ENCODE data around the gene UBAC1.

Gene UBAC1

GRCh38 chr9:135937521-135938489 lies 23.4 kb downstream of the UBAC1 start:
- DNase-seq, result no peak

GRCh38 chr9:135933114-135933513 lies 28.1 kb downstream of the UBAC1 start:
- DNase-seq, result no peak

- no peak for DNase-seq
These were observed 28.5 kb downstream of the UBAC1 start for GRCh38 chr9:135932656-135933055.

DNA sequence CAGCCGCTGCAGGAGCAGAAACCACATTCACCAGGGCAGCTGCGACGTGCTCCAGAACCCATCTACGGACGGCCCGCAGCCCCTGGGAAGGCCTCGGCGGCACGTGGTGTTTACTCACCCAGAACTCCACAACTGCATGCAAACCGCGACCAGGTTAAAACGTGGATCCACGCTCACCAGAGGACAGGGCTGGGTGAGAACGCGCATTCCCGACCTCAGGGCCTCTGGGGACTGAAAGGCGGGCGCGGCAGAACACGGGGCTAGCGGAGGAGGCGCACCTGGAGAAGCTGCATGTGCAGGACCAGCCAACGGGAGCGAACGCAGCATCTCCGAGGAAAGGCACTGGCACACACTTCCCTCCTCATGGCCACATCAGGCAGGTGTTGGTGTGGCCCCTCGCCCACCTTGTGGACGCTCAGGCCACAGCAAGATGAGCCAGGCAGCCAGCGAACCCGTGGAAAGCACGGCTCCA lies 29.8 kb downstream of the UBAC1 start:
- no peak for DNase-seq

DNA sequence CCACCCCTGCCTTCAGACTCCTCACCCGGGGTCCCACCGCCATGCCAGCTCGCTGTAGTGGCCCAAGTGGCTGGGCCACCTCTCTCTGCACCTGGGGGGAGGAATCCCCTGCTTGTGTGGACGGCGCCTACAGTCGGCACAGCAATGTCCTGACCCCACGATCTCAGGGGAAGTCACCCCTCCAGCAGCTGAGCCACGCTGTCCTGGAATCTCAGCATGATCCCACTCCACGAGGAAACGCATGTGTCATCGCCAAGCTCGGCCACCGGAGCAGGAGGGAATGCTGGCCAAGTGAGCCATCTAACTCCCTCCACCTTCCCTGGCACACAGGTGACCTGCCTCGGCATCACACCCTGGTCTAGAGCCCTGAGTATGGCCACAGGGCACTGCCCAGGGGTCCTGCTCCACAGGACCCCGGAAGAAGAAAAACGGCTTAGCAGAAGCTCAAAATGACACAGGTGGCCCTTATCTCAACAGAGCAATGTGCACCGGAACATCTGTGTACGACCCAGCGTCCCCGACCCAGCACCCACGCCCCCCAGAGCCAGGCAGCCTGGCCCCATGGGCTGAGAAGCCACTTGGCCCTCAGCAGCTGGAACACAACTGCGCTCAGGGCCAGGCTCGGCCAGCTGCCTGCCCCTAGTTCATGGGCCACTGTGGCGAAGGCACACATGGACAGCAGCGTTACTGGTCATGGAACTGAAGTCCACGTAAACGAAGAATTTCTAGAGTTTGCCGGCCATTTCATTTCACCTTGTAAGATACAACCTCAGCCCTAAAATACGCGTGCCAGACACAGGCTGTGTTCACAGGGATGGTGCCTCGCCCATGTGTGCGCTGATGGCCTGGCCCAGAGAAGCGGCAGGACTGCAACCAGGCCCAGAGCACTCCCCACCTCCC lies 30.5 kb downstream of the UBAC1 start:
- DNase-seq, result no peak

DNA sequence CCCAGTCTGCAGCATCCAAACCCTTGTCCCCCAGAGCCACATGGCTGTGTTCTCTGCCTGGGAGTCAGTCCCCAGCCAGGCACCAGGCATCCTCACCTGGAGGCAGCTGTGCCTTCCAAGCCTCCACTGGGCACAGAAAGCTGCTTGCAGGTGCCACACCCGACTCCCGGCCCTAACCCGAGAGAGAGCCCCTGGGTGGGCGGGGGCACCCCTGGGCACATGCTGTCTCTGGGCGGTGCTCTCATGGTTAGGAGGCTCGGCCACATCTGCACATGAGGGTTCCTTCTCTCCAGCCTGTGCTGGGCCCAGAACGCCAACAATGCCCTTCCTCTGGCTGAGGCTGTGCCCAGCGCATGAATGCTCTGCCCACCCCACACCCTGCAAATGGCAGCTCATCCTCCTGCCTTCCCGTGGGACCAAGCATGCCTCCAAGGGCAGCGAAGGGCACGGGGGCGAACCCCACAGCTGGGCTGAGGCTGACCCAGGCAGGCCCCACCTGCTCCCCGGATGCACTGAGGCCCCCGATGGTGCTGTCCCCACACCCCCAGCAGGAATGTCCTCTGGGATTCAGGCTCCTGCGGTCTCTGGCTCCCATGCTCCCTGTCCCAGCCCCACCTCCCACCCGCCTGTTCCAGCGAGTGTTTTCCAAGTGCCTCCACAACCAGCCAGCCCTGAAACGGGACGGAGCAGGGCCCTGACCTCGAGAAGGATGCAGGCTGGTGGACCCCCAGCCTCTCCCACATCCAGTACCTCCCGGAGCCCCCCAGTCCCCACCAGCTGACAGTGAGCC lies 31.3 kb downstream of the UBAC1 start:
- DNase-seq, result no peak

GRCh38 chr9:135928731-135929655 lies 32.2 kb downstream of the UBAC1 start:
- no peak for DNase-seq

- DNase-seq, result no peak
These were observed 33.0 kb downstream of the UBAC1 start for GRCh38 chr9:135928074-135928730.

GRCh38 chr9:135927195-135928013 lies 33.8 kb downstream of the UBAC1 start:
- DNase-seq, result no peak

DNA sequence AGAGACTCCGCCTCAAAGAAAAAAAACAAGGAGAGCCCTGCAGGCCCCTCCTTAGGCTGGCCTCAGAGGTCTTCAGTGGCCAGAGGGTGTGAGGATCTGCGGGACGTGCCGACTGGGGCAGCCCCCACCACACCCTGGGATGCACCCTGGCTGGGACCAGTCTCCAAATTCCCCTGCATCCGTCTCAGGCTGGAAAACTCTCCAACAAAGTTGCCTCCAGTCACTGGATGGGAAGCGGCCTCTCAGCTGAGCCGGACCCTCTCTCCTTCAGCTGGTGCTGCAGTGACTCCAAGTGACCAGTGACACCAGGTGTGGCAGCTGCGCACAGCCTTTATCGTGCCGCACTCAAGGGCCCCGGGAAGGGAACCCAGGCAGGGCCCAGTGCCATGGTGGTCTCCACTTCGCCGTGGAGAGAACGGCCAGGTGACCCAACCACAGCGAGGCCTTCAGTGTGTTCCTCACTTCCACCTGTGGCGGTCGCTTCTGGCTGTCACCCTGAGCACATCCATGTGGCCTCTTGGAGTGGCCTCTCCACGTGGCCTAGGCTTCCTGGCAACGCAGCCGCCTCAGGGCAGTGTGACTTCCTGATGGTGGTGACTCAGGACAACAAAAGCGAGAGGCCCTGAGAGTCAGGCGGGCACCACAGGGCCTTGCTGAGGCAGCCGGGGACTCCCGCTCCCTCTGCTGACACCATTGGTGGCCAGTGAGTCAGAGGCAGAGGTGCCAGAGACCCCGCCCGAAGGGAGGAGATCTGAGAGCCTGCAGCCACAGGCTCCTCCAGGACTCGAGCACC lies 34.6 kb downstream of the UBAC1 start:
- no peak for DNase-seq

DNA sequence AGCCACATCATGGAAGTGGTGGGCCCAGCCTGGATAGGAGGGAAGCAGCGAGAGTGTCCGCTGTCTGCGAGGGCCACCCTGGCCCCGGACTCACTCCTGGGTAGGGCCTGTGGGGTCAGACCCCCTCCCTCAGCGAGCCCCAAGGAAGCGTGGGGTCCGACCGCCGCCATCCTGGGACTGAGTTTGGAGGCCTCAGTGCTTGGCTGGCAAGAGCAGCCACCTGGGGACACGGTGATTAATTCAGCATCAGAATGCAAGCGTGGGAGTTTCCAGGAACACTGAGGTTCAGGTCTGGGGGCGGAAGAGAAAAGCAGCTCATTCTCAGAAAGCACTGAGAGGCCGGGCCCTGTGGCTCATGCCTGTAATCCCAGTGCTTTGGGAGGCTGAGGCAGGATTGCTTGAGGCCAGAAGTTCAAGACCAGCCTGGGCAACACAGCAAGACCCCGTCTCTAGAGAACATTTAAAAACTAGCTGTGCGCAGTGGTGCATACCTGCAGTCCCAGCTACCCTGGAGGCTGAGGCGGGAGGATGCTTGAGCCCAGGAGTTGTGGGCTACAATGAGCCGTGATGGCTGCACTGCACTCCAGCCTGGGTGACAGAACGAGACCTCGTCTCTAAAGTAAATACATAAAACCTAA lies 35.6 kb downstream of the UBAC1 start:
- DNase-seq, result no peak

- no peak for DNase-seq
These were observed 36.4 kb downstream of the UBAC1 start for GRCh38 chr9:135924628-135925338.

DNA sequence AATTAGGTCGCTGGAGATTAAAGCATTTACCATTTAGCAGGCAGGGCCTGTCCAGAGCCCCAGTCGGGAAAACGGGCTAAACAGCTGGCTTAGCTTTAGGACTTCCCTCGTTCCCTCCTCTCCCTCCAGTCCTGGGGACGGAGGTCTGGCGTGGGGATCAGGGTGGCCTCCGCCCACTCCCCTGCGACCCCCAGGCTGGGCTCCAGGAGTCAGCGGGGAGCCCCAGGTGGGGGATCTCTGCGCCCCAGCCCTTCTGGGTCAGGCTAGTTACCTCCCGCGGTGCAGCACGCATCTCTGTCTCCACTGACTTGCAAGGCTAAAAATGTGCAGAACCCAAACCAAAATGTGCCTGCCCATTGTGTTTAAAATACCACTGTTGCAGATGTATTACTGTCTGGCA lies 37.7 kb downstream of the UBAC1 start:
- DNase-seq, result no peak

- DNase-seq, result no peak
These were observed 39.3 kb downstream of the UBAC1 start for GRCh38 chr9:135921749-135922310.

DNA sequence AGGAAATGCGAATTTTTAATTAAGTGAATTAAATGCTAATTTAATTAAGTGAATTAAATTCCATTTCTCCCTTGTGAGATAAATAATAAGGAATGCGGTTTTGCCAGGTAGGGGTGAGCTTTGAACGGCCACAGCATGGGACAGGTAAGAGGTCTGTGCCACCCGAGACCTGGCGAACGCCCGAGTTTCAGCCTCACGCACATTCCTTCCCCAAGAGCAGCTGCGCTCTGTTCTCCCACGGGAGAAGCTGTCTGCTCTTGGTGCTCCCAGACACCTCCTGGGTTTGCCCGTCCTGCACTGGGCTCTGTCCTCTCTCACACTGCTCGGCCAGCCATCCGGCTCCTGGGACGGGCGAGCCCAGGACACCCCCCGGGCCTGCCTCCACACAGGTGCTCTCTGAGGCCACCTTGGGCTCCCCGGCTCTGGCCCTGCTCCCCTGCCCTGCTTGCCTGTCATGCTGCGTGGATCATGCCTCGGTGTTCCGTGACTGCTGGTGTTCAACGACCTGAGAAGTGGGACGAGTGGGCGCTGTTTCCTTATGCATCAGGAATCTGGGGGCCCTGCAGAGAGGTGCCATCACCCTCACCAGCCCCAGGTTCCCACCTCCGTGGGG lies 40.1 kb downstream of the UBAC1 start:
- DNase-seq, result no peak

- no peak for DNase-seq
These were observed 40.8 kb downstream of the UBAC1 start for GRCh38 chr9:135920256-135920930.

Data from NCI-H187 treated with DMSO at 0.1 percent for 48 hours (cell line).